Measurements from ENCODE around the gene GADL1. TPM values are rescaled to one million over a fixed set of nuclear protein-coding genes. Genes with fewer than 3 reads are reported as not detected.

Gene GADL1
- polyA plus RNA-seq, 2 of the 4 experiments (the other 2 are of a cell fraction): not detected

GRCh38 chr3:30805695-30806094 is 88.8 kb downstream of the GADL1 start:
- ChIA-PET POLR2A (no interaction called here), CTCF (no interaction called here)
- ATAC-seq (no peak), FAIRE-seq (no peak), DNase-seq (ENCODE audit: low read depth in 1 of 2, low spot score in 1 of 2) (no peak)
- Histone ChIP-seq H3K4me2 (no peak overlapping the region), H3K4me1 (no peaks in the 10 kb centered on the region), H3K9me3 (no peaks in the 10 kb centered on the region), H3K4me3 (no peak overlapping the region), H3K27ac (no peak overlapping the region)
- 77% methylated on average over 6 of the region's 6 CpGs for WGBS (ENCODE audit: missing lambda C conversion rate)
- TF ChIP-seq CBX8 (IDR thresholded peaks at IDR 0.05) (no peak), CBX2 (IDR thresholded peaks at IDR 0.05; ENCODE audit: borderline replicate concordance, low read depth) (no peak), PHF8 (IDR thresholded peaks at IDR 0.05; ENCODE audit: borderline replicate concordance, low read depth) (no peak), ESRRA (IDR thresholded peaks at IDR 0.05; ENCODE audit: borderline replicate concordance, low read length) (no peak), FOSL2 (IDR thresholded peaks at IDR 0.05) (no peak), FOSL2 (CRISPR knock-in tag; IDR thresholded peaks at IDR 0.05) (no peak), CTCF (IDR thresholded peaks at IDR 0.05) (no peak), POLR2A (IDR thresholded peaks at IDR 0.05; ENCODE audit: low read length) (no peak), NFE2L2 (conservative IDR thresholded peaks at IDR 0.05; ENCODE audit: low read length) (no peak), TFCP2L1 (CRISPR knock-in tag; IDR thresholded peaks at IDR 0.05) (no peak), RNF2 (IDR thresholded peaks at IDR 0.05; ENCODE audit: borderline replicate concordance, low read depth) (no peak), HES2 (IDR thresholded peaks at IDR 0.05) (no peak), RCOR1 (IDR thresholded peaks at IDR 0.05; ENCODE audit: low read depth, low read length) (no peak), MAZ (IDR thresholded peaks at IDR 0.05; ENCODE audit: borderline replicate concordance, low read depth, low read length) (no peak), FOXS1 (CRISPR knock-in tag; IDR thresholded peaks at IDR 0.05) (no peak), BCL3 (IDR thresholded peaks at IDR 0.05) (no peak), RFX5 (IDR thresholded peaks at IDR 0.05) (no peak), ZNF302 (CRISPR knock-in tag; IDR thresholded peaks at IDR 0.05) (no peak), ELK1 (IDR thresholded peaks at IDR 0.05; ENCODE audit: low read depth, low read length) (no peak), HOXB13 (CRISPR knock-in tag; IDR thresholded peaks at IDR 0.05; ENCODE audit: low read depth) (no peak)

GRCh38 chr3:30804984-30805383 is 89.5 kb downstream of the GADL1 start:
- Histone ChIP-seq H3K4me2 (no peak overlapping the region), H3K4me3 (no peak overlapping the region), H3K4me1 (no peaks in the 10 kb centered on the region), H3K9me3 (no peaks in the 10 kb centered on the region), H3K27ac (no peak overlapping the region)
- ChIA-PET CTCF (no interaction called here), POLR2A (no interaction called here)
- 50% methylated on average over 3 of the region's 3 CpGs for WGBS (ENCODE audit: missing lambda C conversion rate)
- FAIRE-seq: no peak
- no peak for DNase-seq (ENCODE audit: low read depth in 1 of 2, low spot score in 1 of 2)
- no peak for TF ChIP-seq CTCF (IDR thresholded peaks at IDR 0.05)
- no peak for TF ChIP-seq ELK1 (IDR thresholded peaks at IDR 0.05; ENCODE audit: low read depth, low read length)
- TF ChIP-seq SREBF2 (IDR thresholded peaks at IDR 0.05): no peak
- ATAC-seq: no peak

All from A549 (cell line).